HG03060 (cell line): ENCODE data around the gene PSORS1C1.
"Not testable (repeated sequence)": the region's sequence is repeated elsewhere in the genome, so short reads cannot be mapped to it uniquely, and the experiment has no call there.

Experiments used
- ATAC-seq: cut with Tn5 transposase; IDR thresholded peaks from one replicate; pipeline ENCODE4 v1.9.1; 2021; ENCODE audit warnings: low read depth, moderate number of reproducible peaks; ENCODE audit not compliant: unreplicated experiment

Gene PSORS1C1

GRCh38 chr6:31157513-31158139 is 43.0 kb downstream of the PSORS1C1 start, which contains the start of gene CCHCR1:
Gene CCHCR1 (minus strand): TSS chr6:31157802. CDS start chr6:31157600, 202 bp downstream.
- ATAC-seq = no peak

GRCh38 chr6:31158140-31158862 is 43.7 kb downstream of the PSORS1C1 start, which contains the start of gene TCF19:
Gene TCF19 (plus strand): TSS chr6:31158589. CDS start chr6:31159470, 881 bp downstream.
- peak; percentile 70 for ATAC-seq

- no peak for ATAC-seq
Observed at GRCh38 chr6:31158863-31159855, 44.6 kb downstream of the PSORS1C1 start.

- no peak for ATAC-seq
Observed at GRCh38 chr6:31161216-31162126, 46.9 kb downstream of the PSORS1C1 start.

- no peak for ATAC-seq
Observed at GRCh38 chr6:31162463-31163165, 48.0 kb downstream of the PSORS1C1 start.

GRCh38 chr6:31163922-31164321 is 49.3 kb downstream of the PSORS1C1 start:
- no peak for ATAC-seq

GRCh38 chr6:31164475-31165063 is 50.0 kb downstream of the PSORS1C1 start:
- ATAC-seq = not testable (repeated sequence)

- ATAC-seq = peak; percentile 62
Observed at GRCh38 chr6:31165064-31165832, 50.6 kb downstream of the PSORS1C1 start.

GRCh38 chr6:31165986-31166385 is 51.4 kb downstream of the PSORS1C1 start:
- ATAC-seq = no peak

GRCh38 chr6:31168606-31169005 is 54.0 kb downstream of the PSORS1C1 start:
- ATAC-seq = no peak

- ATAC-seq = no peak
Observed at GRCh38 chr6:31169123-31169857, 54.7 kb downstream of the PSORS1C1 start.

GRCh38 chr6:31169858-31170599 is 55.4 kb downstream of the PSORS1C1 start:
- not testable (repeated sequence) for ATAC-seq

GRCh38 chr6:31170600-31170881 is 55.9 kb downstream of the PSORS1C1 start, which contains the start of gene POU5F1:
Gene POU5F1 (minus strand): TSS chr6:31170682. CDS start chr6:31170620, 62 bp downstream.
- no peak for ATAC-seq

GRCh38 chr6:31170987-31171671 is 56.5 kb downstream of the PSORS1C1 start:
- ATAC-seq = no peak

GRCh38 chr6:31171931-31172905 is 57.6 kb downstream of the PSORS1C1 start:
- no peak for ATAC-seq
